ENCODE measurements around the gene SIGLEC7. TPM values are rescaled to one million over a fixed set of nuclear protein-coding genes. Genes with fewer than 3 reads are reported as not detected.

The SIGLEC7 gene
- polyA plus RNA-seq, 1 donor, result 1.8 TPM

DNA sequence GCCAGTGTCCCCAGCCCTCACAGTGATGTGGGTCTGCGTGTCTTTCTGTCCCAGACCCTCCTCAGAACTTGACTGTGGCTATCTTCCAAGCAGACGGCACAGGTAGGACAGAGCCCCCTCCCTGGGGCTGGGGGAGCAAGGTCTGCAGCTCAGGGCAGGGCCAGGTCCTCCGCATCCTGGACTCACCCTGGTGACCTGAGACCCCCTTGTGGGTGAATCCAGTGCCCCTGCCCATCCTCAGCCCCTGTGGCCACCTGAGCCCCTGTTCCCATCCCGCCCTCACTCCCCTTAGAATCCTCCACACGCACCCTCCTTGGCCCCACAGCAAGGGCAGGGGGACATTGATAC lies 43.7 kb downstream of the SIGLEC7 start:
- Histone ChIP-seq H3K36me3 (ENCODE audit: control insufficient read depth, insufficient read depth, low read length) (no peaks in the 10 kb centered on the region), H3K27me3 (ENCODE audit: control insufficient read depth, insufficient read depth, low read length) (peaks cover 4% of the 10 kb centered on the region), H3K4me1 (ENCODE audit: control insufficient read depth, insufficient read depth, low read length) (no peaks in the 10 kb centered on the region), H3K27ac (ENCODE audit: low read length) (no peak overlapping the region), H3K4me3 (ENCODE audit: low read length) (no peak overlapping the region), H3K9me3 (ENCODE audit: control insufficient read depth, low read depth, low read length) (no peaks in the 10 kb centered on the region)
- DNase-seq, result no peak
- no CpG with 5 or more reads among the region's 5 CpGs for WGBS (ENCODE audit: insufficient coverage, low lambda C conversion rate)

DNA sequence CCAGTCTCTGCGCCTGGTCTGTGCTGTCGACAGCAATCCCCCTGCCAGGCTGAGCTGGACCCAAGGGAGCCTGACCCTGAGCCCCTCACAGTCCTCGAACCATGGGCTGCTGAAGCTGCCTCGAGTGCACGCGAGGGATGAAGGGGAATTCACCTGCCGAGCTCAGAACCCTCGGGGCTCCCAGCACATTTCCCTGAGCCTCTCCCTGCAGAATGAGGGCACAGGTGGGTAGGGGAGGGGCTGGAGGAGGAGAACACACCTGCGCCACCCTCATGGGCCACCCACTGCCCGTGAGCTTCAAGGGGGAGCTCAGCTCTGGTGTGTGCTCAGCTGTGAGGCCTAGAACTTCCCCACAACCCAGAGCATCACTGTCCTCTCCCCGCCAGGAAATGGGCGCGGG lies 44.2 kb downstream of the SIGLEC7 start:
- Histone ChIP-seq H3K36me3 (ENCODE audit: control insufficient read depth, insufficient read depth, low read length) (no peaks in the 10 kb centered on the region), H3K27ac (ENCODE audit: low read length) (no peak overlapping the region), H3K9me3 (ENCODE audit: control insufficient read depth, low read depth, low read length) (no peaks in the 10 kb centered on the region), H3K4me3 (ENCODE audit: low read length) (no peak overlapping the region), H3K27me3 (ENCODE audit: control insufficient read depth, insufficient read depth, low read length) (peaks cover 4% of the 10 kb centered on the region), H3K4me1 (ENCODE audit: control insufficient read depth, insufficient read depth, low read length) (no peaks in the 10 kb centered on the region)
- WGBS (ENCODE audit: insufficient coverage, low lambda C conversion rate), result no CpG with 5 or more reads among the region's 13 CpGs
- no peak for DNase-seq

DNA sequence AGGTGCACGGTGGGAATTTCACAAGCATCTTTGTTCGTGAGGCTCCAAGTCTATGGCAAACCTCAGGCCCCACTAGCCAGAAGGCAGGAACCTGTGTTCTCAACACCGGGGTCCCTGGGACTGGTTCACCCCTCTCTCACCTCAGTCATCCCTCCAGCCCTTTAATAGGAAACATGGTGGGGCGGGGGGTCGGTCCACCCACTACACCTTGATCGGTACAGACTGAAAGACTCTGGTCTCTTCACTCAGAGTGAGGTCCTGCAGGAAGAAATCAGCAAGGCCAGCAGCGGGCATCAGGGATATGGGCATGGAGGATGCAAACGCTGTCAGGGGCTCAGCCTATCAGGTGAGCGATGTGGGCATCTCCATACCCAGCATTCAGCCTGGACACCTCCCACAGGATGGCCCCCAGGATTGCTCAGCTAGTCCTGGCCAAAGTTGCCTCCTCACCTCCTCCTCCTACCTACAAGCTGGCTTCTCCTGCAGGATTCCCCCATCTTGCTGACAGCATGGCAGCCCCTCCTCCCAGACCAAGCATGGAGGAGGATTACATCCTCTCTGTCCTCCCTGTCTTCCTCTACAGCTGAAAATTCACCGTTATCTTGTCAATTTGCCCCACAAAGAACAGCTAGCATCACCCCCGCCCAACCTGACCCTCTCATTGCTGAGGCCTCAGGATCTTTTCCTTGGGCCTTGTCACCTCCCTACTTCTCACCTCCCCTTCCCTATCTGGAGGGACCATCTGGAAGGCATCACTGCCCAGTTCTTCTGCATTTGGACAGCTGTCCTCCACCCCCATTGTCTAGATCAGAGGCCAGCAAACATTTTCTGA lies 45.5 kb downstream of the SIGLEC7 start:
- DNase-seq, result no peak
- H3K4me3 ChIP-seq (ENCODE audit: low read length), result no peak overlapping the region
- H3K36me3 ChIP-seq (ENCODE audit: control insufficient read depth, insufficient read depth, low read length), result no peaks in the 10 kb centered on the region
- H3K4me1 ChIP-seq (ENCODE audit: control insufficient read depth, insufficient read depth, low read length), result no peaks in the 10 kb centered on the region
- H3K9me3 ChIP-seq (ENCODE audit: control insufficient read depth, low read depth, low read length), result no peaks in the 10 kb centered on the region
- H3K27ac ChIP-seq (ENCODE audit: low read length), result no peak overlapping the region
- H3K27me3 ChIP-seq (ENCODE audit: control insufficient read depth, insufficient read depth, low read length), result peaks cover 4% of the 10 kb centered on the region
- WGBS (ENCODE audit: insufficient coverage, low lambda C conversion rate), result no CpG with 5 or more reads among the region's 11 CpGs

DNA sequence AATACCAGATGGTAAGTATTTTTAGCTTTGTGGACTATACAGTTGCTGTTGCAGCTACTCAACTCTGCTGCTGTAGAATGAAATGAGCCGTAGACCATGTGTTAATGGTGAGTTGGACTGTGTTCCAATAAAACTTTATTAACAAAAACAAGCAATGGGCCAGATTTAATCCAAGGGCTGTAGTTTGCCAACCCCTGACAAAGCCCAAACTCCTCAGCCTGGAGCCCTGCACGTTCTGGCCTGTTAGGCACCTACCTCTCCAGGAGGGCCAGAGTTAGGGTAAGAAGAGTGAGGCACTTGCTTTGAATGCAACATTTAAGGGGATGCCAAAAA lies 46.1 kb downstream of the SIGLEC7 start:
- Histone ChIP-seq H3K9me3 (ENCODE audit: control insufficient read depth, low read depth, low read length) (no peaks in the 10 kb centered on the region), H3K4me3 (ENCODE audit: low read length) (no peak overlapping the region), H3K36me3 (ENCODE audit: control insufficient read depth, insufficient read depth, low read length) (no peaks in the 10 kb centered on the region), H3K4me1 (ENCODE audit: control insufficient read depth, insufficient read depth, low read length) (no peaks in the 10 kb centered on the region), H3K27me3 (ENCODE audit: control insufficient read depth, insufficient read depth, low read length) (peaks cover 4% of the 10 kb centered on the region), H3K27ac (ENCODE audit: low read length) (no peak overlapping the region)
- WGBS (ENCODE audit: insufficient coverage, low lambda C conversion rate), result no CpG with 5 or more reads among the region's 2 CpGs
- DNase-seq, result no peak

DNA sequence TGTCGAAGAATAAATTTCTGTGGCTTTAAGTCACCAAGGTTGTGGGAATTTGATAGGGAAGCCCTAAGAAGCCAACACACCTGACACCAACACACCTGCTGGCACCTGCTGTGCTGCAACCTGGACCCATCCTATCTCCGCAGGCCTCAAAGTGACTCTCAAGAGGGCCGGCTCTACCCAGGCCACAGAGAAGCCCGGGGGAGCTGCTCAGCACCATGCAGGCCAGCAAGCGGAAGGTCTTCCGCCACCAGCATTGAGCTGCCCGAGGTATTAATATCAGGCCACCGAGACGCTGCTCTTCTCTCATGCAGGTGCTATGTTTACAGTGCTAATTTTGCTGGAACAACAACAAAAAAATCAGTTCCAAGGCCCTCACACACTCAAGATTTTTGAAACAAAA lies 50.6 kb downstream of the SIGLEC7 start:
- H3K27me3 ChIP-seq (ENCODE audit: control insufficient read depth, insufficient read depth, low read length), result no peaks in the 10 kb centered on the region
- H3K9me3 ChIP-seq (ENCODE audit: control insufficient read depth, low read depth, low read length), result no peaks in the 10 kb centered on the region
- WGBS (ENCODE audit: insufficient coverage, low lambda C conversion rate), result no CpG with 5 or more reads among the region's 9 CpGs
- no peaks in the 10 kb centered on the region for H3K4me1 ChIP-seq (ENCODE audit: control insufficient read depth, insufficient read depth, low read length)
- no peak for DNase-seq
- no peak overlapping the region for H3K27ac ChIP-seq (ENCODE audit: low read length)
- no peak overlapping the region for H3K4me3 ChIP-seq (ENCODE audit: low read length)
- H3K36me3 ChIP-seq (ENCODE audit: control insufficient read depth, insufficient read depth, low read length), result no peaks in the 10 kb centered on the region

DNA sequence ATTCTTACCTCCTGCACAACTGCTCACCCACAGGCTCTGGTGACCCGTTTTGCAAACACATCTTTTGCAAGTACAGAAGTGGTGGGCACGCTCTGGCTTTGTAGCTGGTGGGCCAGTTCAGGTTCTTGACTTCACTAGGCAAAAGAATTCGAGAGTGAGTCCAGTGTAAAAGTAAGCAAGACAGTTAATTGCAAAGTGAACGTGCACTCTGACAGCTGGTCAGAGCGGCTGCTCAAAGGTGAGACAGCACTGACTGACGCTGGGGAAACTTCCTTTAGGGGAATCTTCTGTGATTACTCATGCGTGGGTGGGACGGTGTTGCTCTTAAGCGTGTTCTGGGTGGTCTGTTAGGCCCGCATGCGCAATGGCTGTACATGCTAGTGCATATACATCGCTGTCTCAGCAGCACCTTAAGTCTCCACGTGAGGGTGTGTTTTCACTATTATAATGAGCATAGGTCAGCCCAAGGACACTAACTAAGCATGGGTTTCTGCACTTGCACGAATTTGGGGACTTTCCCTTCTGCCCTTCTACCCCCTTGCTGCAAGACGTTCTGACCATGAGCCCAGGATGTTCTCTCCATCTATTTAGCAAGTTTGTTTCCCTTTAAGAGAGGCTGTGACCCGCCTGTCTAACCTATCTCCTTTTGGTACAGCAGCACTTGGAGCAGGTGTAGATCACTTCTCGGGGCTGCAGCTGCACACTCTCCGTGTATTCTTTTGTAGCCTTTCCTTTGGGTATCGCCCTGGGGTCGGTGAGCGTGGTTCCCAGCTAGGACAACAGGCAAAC lies 52.6 kb downstream of the SIGLEC7 start:
- no peak overlapping the region for H3K4me3 ChIP-seq (ENCODE audit: low read length)
- no peak overlapping the region for H3K27ac ChIP-seq (ENCODE audit: low read length)
- 80% methylated on average over 1 of the region's 21 CpGs for WGBS (ENCODE audit: insufficient coverage, low lambda C conversion rate)
- H3K36me3 ChIP-seq (ENCODE audit: control insufficient read depth, insufficient read depth, low read length), result no peaks in the 10 kb centered on the region
- H3K9me3 ChIP-seq (ENCODE audit: control insufficient read depth, low read depth, low read length), result no peaks in the 10 kb centered on the region
- no peak for DNase-seq
- no peaks in the 10 kb centered on the region for H3K4me1 ChIP-seq (ENCODE audit: control insufficient read depth, insufficient read depth, low read length)
- no peaks in the 10 kb centered on the region for H3K27me3 ChIP-seq (ENCODE audit: control insufficient read depth, insufficient read depth, low read length)

DNA sequence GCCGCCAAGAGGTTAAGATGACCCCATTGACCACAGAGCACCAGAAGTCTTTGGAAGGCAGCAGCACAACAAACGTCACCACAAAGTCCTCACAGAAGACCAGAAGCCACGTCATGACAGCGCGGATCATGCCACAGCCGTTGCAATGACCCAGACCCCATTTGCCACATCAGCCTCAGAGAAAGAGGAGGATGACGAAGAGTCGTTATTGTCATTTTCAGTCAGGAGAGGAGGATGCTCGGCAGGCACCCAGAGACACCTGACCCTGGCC lies 53.1 kb downstream of the SIGLEC7 start:
- no CpG with 5 or more reads among the region's 9 CpGs for WGBS (ENCODE audit: insufficient coverage, low lambda C conversion rate)
- H3K27me3 ChIP-seq (ENCODE audit: control insufficient read depth, insufficient read depth, low read length), result no peaks in the 10 kb centered on the region
- no peaks in the 10 kb centered on the region for H3K4me1 ChIP-seq (ENCODE audit: control insufficient read depth, insufficient read depth, low read length)
- H3K36me3 ChIP-seq (ENCODE audit: control insufficient read depth, insufficient read depth, low read length), result no peaks in the 10 kb centered on the region
- no peak overlapping the region for H3K27ac ChIP-seq (ENCODE audit: low read length)
- no peak overlapping the region for H3K4me3 ChIP-seq (ENCODE audit: low read length)
- no peaks in the 10 kb centered on the region for H3K9me3 ChIP-seq (ENCODE audit: control insufficient read depth, low read depth, low read length)
- DNase-seq, result no peak

DNA sequence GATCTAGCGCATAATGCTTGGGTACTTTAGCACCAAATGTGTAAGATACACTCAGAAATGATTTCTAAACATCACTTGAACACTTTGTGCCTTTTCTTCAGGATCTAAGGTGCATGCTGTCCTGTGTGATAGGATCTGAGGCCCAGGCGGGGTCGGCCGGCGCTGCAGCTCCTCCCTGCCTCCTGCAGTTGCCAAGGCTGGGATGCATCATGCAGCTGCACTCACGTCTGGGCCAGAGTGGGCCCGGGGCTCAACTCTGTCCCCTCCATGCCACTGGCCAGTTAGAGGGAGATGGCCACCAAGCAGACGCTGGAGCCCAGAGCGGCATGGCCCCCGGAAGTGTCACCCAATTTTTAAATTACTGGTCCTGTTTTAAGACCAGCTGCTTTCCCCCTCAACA lies 53.5 kb downstream of the SIGLEC7 start:
- no peak overlapping the region for H3K4me3 ChIP-seq (ENCODE audit: low read length)
- no peaks in the 10 kb centered on the region for H3K4me1 ChIP-seq (ENCODE audit: control insufficient read depth, insufficient read depth, low read length)
- H3K27me3 ChIP-seq (ENCODE audit: control insufficient read depth, insufficient read depth, low read length), result no peaks in the 10 kb centered on the region
- H3K9me3 ChIP-seq (ENCODE audit: control insufficient read depth, low read depth, low read length), result no peaks in the 10 kb centered on the region
- no peaks in the 10 kb centered on the region for H3K36me3 ChIP-seq (ENCODE audit: control insufficient read depth, insufficient read depth, low read length)
- DNase-seq, result no peak
- no peak overlapping the region for H3K27ac ChIP-seq (ENCODE audit: low read length)
- WGBS (ENCODE audit: insufficient coverage, low lambda C conversion rate), result no CpG with 5 or more reads among the region's 10 CpGs

DNA sequence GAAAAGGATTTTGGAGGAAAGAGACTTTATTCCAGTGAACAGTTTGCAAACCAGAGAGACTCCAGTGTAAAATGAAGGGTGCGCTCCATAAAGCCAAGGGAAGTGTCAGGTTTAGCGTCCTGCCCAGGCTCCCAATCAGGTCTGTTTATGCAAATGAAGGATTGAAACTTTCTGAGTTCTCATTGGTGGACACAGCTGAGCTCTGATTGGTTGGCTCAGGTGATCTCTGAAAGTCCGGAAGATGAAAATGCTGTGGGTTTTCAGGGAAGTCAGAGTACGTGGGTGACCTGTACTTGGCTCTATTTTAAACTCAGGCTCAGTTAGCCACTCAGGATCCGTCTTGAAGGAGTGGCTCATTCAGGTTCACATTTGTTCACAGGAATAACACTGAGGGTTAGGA lies 54.1 kb downstream of the SIGLEC7 start:
- 80% methylated on average over 1 of the region's 5 CpGs for WGBS (ENCODE audit: insufficient coverage, low lambda C conversion rate)
- DNase-seq, result no peak
- no peak overlapping the region for H3K27ac ChIP-seq (ENCODE audit: low read length)

DNA sequence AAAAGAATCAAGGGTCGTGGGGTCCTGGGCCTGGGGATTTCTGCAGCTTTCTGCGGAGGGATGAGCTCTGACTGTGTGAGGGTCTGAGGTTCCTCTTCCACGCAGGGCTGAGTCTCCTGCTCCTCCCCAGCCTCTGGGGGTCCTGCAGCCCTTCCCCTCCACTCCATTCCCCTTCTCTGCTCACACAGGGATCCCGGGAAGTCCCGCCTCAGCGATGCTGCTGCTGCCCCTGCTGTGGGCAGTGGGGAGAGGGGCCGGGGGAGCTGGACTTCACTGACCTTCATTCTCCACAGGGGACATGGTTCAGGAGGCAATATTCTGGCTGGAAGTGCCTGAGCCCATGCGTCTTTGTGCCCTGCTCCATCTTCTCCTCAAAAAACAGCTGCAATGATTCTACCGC lies 56.5 kb downstream of the SIGLEC7 start:
- WGBS (ENCODE audit: insufficient coverage, low lambda C conversion rate), result no CpG with 5 or more reads among the region's 9 CpGs
- Histone ChIP-seq H3K27ac (ENCODE audit: low read length) (no peak overlapping the region), H3K4me3 (ENCODE audit: low read length) (no peak overlapping the region), H3K27me3 (ENCODE audit: control insufficient read depth, insufficient read depth, low read length) (no peaks in the 10 kb centered on the region), H3K9me3 (ENCODE audit: control insufficient read depth, low read depth, low read length) (no peaks in the 10 kb centered on the region), H3K4me1 (ENCODE audit: control insufficient read depth, insufficient read depth, low read length) (no peaks in the 10 kb centered on the region), H3K36me3 (ENCODE audit: control insufficient read depth, insufficient read depth, low read length) (no peaks in the 10 kb centered on the region)
- DNase-seq, result no peak

More for the DNA sequence above, 54.1 kb downstream of the SIGLEC7 start:
- Histone ChIP-seq H3K27me3 (ENCODE audit: control insufficient read depth, insufficient read depth, low read length) (no peaks in the 10 kb centered on the region), H3K36me3 (ENCODE audit: control insufficient read depth, insufficient read depth, low read length) (no peaks in the 10 kb centered on the region), H3K4me3 (ENCODE audit: low read length) (no peak overlapping the region), H3K9me3 (ENCODE audit: control insufficient read depth, low read depth, low read length) (no peaks in the 10 kb centered on the region), H3K4me1 (ENCODE audit: control insufficient read depth, insufficient read depth, low read length) (no peaks in the 10 kb centered on the region)
